ENCODE measurements around the gene PXK. TPM values are rescaled to one million over a fixed set of nuclear protein-coding genes. Genes with fewer than 3 reads are reported as not detected.

PXK gene
- total RNA-seq, 2 donors from 2014 or later = 8.2 to 12.7 TPM

DNA sequence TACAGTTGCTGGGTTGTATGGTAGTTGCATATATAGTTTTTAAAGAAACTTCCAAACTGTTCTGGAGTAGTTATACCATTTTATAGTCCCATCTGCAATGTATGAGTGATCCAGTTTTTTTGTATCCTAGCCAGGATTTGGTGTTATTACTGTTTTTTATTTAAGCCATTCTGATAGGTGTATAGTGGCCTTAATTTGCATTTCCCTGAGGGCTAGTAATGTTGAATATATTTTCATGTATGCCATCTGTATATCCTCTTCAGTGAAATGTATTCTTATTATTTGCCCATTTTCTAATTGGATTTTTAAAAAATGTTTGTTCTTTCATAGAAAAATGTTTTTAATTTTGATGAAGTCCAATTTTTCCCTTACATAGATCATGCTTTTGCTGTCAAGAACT lies 29.2 kb downstream of the PXK start:
- Histone ChIP-seq H3K27ac (no peak overlapping the region), H3K27me3 (no peaks in the 10 kb centered on the region), H3K9me3 (no peaks in the 10 kb centered on the region), H3K4me1 (no peaks in the 10 kb centered on the region), H3K36me3 (replicated peaks in 1 of 2; ENCODE audit: insufficient read depth in 1 of 2, low read depth in 2 of 2) (no peaks in the 10 kb centered on the region), H3K4me3 (no peak overlapping the region)
- no peak for ATAC-seq
- intact Hi-C loops (cut with DNase I) = no loop called here
- no peak for TF ChIP-seq POLR2A (IDR thresholded peaks at IDR 0.05)
- TF ChIP-seq, protein P1, sequence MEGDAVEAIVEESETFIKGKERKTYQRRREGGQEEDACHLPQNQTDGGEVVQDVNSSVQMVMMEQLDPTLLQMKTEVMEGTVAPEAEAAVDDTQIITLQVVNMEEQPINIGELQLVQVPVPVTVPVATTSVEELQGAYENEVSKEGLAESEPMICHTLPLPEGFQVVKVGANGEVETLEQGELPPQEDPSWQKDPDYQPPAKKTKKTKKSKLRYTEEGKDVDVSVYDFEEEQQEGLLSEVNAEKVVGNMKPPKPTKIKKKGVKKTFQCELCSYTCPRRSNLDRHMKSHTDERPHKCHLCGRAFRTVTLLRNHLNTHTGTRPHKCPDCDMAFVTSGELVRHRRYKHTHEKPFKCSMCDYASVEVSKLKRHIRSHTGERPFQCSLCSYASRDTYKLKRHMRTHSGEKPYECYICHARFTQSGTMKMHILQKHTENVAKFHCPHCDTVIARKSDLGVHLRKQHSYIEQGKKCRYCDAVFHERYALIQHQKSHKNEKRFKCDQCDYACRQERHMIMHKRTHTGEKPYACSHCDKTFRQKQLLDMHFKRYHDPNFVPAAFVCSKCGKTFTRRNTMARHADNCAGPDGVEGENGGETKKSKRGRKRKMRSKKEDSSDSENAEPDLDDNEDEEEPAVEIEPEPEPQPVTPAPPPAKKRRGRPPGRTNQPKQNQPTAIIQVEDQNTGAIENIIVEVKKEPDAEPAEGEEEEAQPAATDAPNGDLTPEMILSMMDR (IDR thresholded peaks at IDR 0.05) = no peak
- DNase-seq = no peak

DNA sequence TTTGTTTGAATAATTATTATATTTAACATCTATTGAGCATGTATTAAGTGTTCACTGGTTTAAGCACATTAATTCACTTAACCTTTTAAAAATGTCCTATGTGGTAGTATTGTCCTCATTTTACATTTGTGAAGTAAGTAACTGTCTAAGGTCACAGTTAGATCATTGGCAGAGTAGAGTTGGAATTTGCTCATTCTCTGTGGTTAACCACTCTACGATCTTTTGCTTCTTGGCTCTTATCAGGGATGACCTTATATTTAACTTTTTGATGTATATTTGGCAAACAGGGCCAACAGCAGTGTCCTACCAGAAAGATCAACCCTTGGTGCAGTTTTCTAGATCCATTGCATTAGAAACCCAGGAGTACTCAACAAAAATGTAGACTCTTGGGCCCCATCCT lies 34.0 kb downstream of the PXK start:
- no peaks in the 10 kb centered on the region for H3K27me3 ChIP-seq
- no peak overlapping the region for H3K4me3 ChIP-seq
- ATAC-seq = no peak
- no peak overlapping the region for H3K27ac ChIP-seq
- intact Hi-C loops (cut with DNase I) = no loop called here
- no peaks in the 10 kb centered on the region for H3K36me3 ChIP-seq (replicated peaks in 1 of 2; ENCODE audit: insufficient read depth in 1 of 2, low read depth in 2 of 2)
- H3K4me1 ChIP-seq = peaks cover 17% of the 10 kb centered on the region
- no peak for DNase-seq
- TF ChIP-seq POLR2A (IDR thresholded peaks at IDR 0.05) = no peak
- TF ChIP-seq, protein P1 (IDR thresholded peaks at IDR 0.05) = no peak
- H3K9me3 ChIP-seq = no peaks in the 10 kb centered on the region
- 69 to 76% methylated on average over 1 of the region's 1 CpG for WGBS, 2 donors

DNA sequence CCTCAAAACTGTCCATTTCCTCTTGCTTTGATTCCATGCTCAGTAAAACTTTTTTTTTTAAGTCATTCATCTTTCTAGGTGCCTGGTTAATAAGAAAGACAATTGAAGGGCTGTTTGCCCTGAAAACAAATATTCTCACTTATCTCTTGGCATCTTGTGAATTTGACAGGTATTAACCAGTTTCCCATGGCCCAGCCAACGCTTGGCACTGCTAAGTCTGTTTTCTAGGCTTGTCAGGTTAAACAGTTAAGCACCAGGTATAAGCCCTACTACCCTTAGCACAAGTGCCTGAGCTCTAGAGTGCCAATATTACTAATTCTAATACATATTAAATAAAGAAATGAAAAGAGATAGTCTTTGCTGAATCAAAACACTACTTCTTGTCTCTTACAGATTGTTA lies 36.3 kb downstream of the PXK start:
- ATAC-seq (peak; percentile 69), DNase-seq (peak in 3 of 4 donors; percentile 35 to 53 (median 43))
- intact Hi-C loops (cut with DNase I) = no loop called here
- no peaks in the 10 kb centered on the region for H3K27me3 ChIP-seq
- no peak overlapping the region for H3K4me3 ChIP-seq
- TF ChIP-seq, protein P1 (IDR thresholded peaks at IDR 0.05) = no peak
- no peak for TF ChIP-seq POLR2A (IDR thresholded peaks at IDR 0.05)
- H3K9me3 ChIP-seq = no peaks in the 10 kb centered on the region
- 0 to 19% methylated on average over 1 of the region's 1 CpG for WGBS, 2 donors
- H3K27ac ChIP-seq = peak overlapping the region in 3 of 4 donors; percentile 47 to 61 (median 47)
- no peaks in the 10 kb centered on the region for H3K36me3 ChIP-seq (replicated peaks in 1 of 2; ENCODE audit: insufficient read depth in 1 of 2, low read depth in 2 of 2)
- H3K4me1 ChIP-seq = peaks cover 17% of the 10 kb centered on the region

DNA sequence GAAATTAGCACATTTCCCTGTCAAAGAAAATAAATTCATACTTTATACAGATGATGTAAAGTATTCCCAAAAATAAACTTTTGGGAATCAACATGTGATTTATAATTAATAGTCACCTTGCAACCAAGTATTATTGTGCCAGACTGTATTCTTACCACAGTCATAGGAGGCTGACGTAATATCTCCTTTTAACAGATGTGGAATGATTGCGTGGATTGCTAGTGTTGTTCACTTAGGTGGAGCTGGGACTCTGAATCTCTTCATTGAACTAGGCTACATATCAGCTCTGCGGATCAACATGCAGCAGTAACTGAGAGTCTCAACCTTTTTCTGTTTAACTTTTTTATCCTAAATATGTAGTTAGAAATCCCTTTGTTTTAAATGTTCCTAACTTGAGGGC lies 37.2 kb downstream of the PXK start:
- H3K27ac ChIP-seq = peak overlapping the region in 1 of 4 donors; percentile 61
- H3K27me3 ChIP-seq = no peaks in the 10 kb centered on the region
- no peaks in the 10 kb centered on the region for H3K36me3 ChIP-seq (replicated peaks in 1 of 2; ENCODE audit: insufficient read depth in 1 of 2, low read depth in 2 of 2)
- TF ChIP-seq, protein P1 (IDR thresholded peaks at IDR 0.05) = no peak
- no peak for TF ChIP-seq POLR2A (IDR thresholded peaks at IDR 0.05)
- intact Hi-C loops (cut with DNase I) = no loop called here
- ATAC-seq (no peak), DNase-seq (no peak)
- WGBS, 2 donors = 81 to 83% methylated on average over 3 of the region's 3 CpGs
- H3K4me3 ChIP-seq = no peak overlapping the region
- peaks cover 17% of the 10 kb centered on the region for H3K4me1 ChIP-seq
- H3K9me3 ChIP-seq = no peaks in the 10 kb centered on the region

DNA sequence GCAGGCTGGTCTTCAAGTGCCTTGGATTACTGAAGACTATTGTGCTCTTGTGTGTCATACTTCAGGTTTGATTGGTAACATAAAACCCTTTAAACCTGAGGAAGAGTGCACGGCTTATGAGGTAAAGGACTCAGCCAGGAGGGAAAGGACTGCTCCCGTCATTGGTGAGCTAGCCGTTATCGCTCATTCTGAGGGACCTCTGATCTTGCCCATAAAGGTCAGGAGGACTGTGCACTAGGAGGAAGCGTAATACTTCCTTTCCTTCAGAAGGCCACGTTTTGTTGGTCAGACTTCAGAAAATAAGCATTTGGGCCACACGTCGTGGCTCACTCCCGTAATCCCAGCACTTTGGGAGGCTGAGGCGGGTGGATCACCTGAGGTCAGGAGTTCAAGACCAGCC lies 37.7 kb downstream of the PXK start:
- 90 to 94% methylated on average over 10 of the region's 10 CpGs for whole genome bisulfite sequencing, 2 donors
- H3K9me3 ChIP-seq = no peaks in the 10 kb centered on the region
- intact Hi-C loops (cut with DNase I) = no loop called here

More for the DNA sequence above, 37.7 kb downstream of the PXK start:
- no peak for TF ChIP-seq POLR2A (IDR thresholded peaks at IDR 0.05)
- TF ChIP-seq, protein P1 (IDR thresholded peaks at IDR 0.05) = no peak
- no peak for ATAC-seq
- no peaks in the 10 kb centered on the region for H3K27me3 ChIP-seq
- H3K36me3 ChIP-seq (replicated peaks in 1 of 2; ENCODE audit: insufficient read depth in 1 of 2, low read depth in 2 of 2) = no peaks in the 10 kb centered on the region
- no peak overlapping the region for H3K27ac ChIP-seq
- peaks cover 17% of the 10 kb centered on the region for H3K4me1 ChIP-seq
- H3K4me3 ChIP-seq = no peak overlapping the region
- no peak for DNase-seq
